Natural killer cell (primary cell): ENCODE results near the gene SPRING1. TPM values are rescaled to one million over a fixed set of nuclear protein-coding genes. Genes with fewer than 3 reads are reported as not detected.

Source experiments
- ATAC-seq, 3 donors: fragments of 150-1000 bp in 2 of 3; fragments of 200-7000 bp in 1 of 3; cut with Tn5 transposase; 1 replicate in 1 of 3; 2 replicates in 2 of 3; pipeline ENCODE4 v1.10.0; 2021; ENCODE audit warnings: mild to moderate bottlenecking in 2 of 3, moderate library complexity in 2 of 3
- DNase-seq, 2 donors: peaks; one replicate each; pipeline versions ENCODE4 v3.0.0 to v3.0.0-alpha.2; 2013 to 2021; ENCODE audit warnings: mixed read lengths in 1 of 2
- H3K27ac ChIP-seq: one replicate; pipeline ENCODE4 v1.5.1; 2013; ENCODE audit warnings: mild to moderate bottlenecking, low read length
- H3K27me3 ChIP-seq: one replicate; pipeline ENCODE4 v1.6.1; 2013; ENCODE audit warnings: low read length; ENCODE audit not compliant: control insufficient read depth, insufficient read depth
- H3K36me3 ChIP-seq: one replicate; pipeline ENCODE4 v1.6.1; 2013; ENCODE audit warnings: low read length; ENCODE audit not compliant: control insufficient read depth, insufficient read depth
- H3K4me1 ChIP-seq: one replicate; pipeline ENCODE4 v1.6.1; 2013; ENCODE audit warnings: low read length; ENCODE audit not compliant: control insufficient read depth, insufficient read depth
- H3K4me3 ChIP-seq: one replicate; pipeline ENCODE4 v1.5.1; 2013; ENCODE audit warnings: low read length
- H3K9me3 ChIP-seq: one replicate; pipeline ENCODE4 v1.6.1; 2013; ENCODE audit warnings: low read length; ENCODE audit not compliant: control insufficient read depth, insufficient read depth
- H3K27ac Mint-ChIP-seq, 2 donors: one replicate each; pipeline ENCODE4 v1.8.0; 2022; ENCODE audit warnings: mild to moderate bottlenecking in 2 of 2, mixed read lengths in 2 of 2, moderate library complexity in 1 of 2
- H3K27me3 Mint-ChIP-seq, 2 donors: one replicate each; pipeline ENCODE4 v1.8.0; 2022; ENCODE audit warnings: low read depth in 2 of 2, mixed read lengths in 2 of 2
- H3K36me3 Mint-ChIP-seq: one replicate; pipeline ENCODE4 v1.8.0; 2022; ENCODE audit warnings: mixed read lengths
- H3K4me1 Mint-ChIP-seq, 2 donors: one replicate each; pipeline ENCODE4 v1.8.0; 2022; ENCODE audit warnings: mixed read lengths in 2 of 2
- H3K4me3 Mint-ChIP-seq: one replicate; pipeline ENCODE4 v1.8.0; 2022; ENCODE audit warnings: mild to moderate bottlenecking, moderate library complexity, mixed read lengths
- H3K9me3 Mint-ChIP-seq, 2 donors: one replicate each; pipeline ENCODE4 v1.8.0; 2022; ENCODE audit warnings: mixed read lengths in 2 of 2
- CTCF ChIP-seq: fragments of 200-600 bp; IDR thresholded peaks from one replicate; pipeline ENCODE4 v1.8.0; 2022; ENCODE audit warnings: antibody characterized with exemption
- WGBS: methylation state at CpG from one replicate; pipeline ENCODE4 v1.1.7; 2013; ENCODE audit warnings: missing lambda C conversion rate; ENCODE audit not compliant: insufficient coverage; 5-methylcytosine and 5-hydroxymethylcytosine counted together
- intact Hi-C: fragments of 100-400 bp; cut with micrococcal nuclease; formaldehyde crosslinking; loops from one replicate; pipeline ENCODE4 v1.14.2; 2022
- total RNA-seq, 4 donors: library from RNA; stranded (reverse); fragments of 120-200 nt in 1 of 4; gene quantifications; one replicate each; pipeline versions ENCODE4 v1.2.3 to v1.2.4, GENCODE V29; 2013 to 2022

Gene SPRING1
- total RNA-seq, 3 donors from 2014 or later (not counting 1 experiment from before 2014, with no cell fraction given) = 24.4 to 37.2 (median 30.4) TPM

GRCh38 chr12:116718655-116719454 is 19.0 kb downstream of the SPRING1 start:
- DNase-seq (no peak), ATAC-seq (no peak)
- 94% methylated on average over 10 of the region's 10 CpGs for WGBS
- peaks cover 22% of the 10 kb centered on the region for H3K36me3 Mint-ChIP-seq
- peaks cover 14 to 15% of the 10 kb centered on the region in 2 donors for H3K4me1 Mint-ChIP-seq
- Histone ChIP-seq H3K4me1 (no peaks in the 10 kb centered on the region), H3K9me3 (no peaks in the 10 kb centered on the region), H3K36me3 (peaks cover 64% of the 10 kb centered on the region), H3K27ac (no peak overlapping the region), H3K4me3 (no peak overlapping the region), H3K27me3 (no peaks in the 10 kb centered on the region)
- H3K27ac Mint-ChIP-seq = no peak overlapping the region
- intact Hi-C loops = no loop called here
- no peaks in the 10 kb centered on the region for H3K9me3 Mint-ChIP-seq
- H3K27me3 Mint-ChIP-seq = no peaks in the 10 kb centered on the region
- no peak overlapping the region for H3K4me3 Mint-ChIP-seq
- no peak for TF ChIP-seq CTCF

GRCh38 chr12:116717466-116718437 is 20.1 kb downstream of the SPRING1 start:
- peaks cover 65% of the 10 kb centered on the region for H3K36me3 ChIP-seq
- H3K27ac ChIP-seq = no peak overlapping the region
- intact Hi-C loops = no loop called here
- H3K27me3 ChIP-seq = no peaks in the 10 kb centered on the region
- H3K4me1 ChIP-seq = no peaks in the 10 kb centered on the region
- H3K4me3 ChIP-seq = no peak overlapping the region
- H3K9me3 Mint-ChIP-seq = no peaks in the 10 kb centered on the region
- DNase-seq (no peak), ATAC-seq (no peak)
- peaks cover 13% of the 10 kb centered on the region in 2 donors for H3K4me1 Mint-ChIP-seq
- TF ChIP-seq CTCF = no peak
- no peak overlapping the region for H3K4me3 Mint-ChIP-seq
- no peaks in the 10 kb centered on the region for H3K27me3 Mint-ChIP-seq
- no peak overlapping the region for H3K27ac Mint-ChIP-seq
- WGBS = 97% methylated on average over 27 of the region's 27 CpGs
- no peaks in the 10 kb centered on the region for H3K9me3 ChIP-seq
- peaks cover 22% of the 10 kb centered on the region for H3K36me3 Mint-ChIP-seq

- peaks cover 8% of the 10 kb centered on the region for H3K36me3 Mint-ChIP-seq
- no peak for ATAC-seq
- no peak overlapping the region for H3K27ac ChIP-seq
- intact Hi-C loops = no loop called here
- no peak for TF ChIP-seq CTCF
- no peak overlapping the region for H3K27ac Mint-ChIP-seq
- no peak overlapping the region for H3K4me3 ChIP-seq
- peaks cover 0 to 4% of the 10 kb centered on the region in 2 donors for H3K27me3 Mint-ChIP-seq
- H3K36me3 ChIP-seq = peaks cover 31% of the 10 kb centered on the region
- no peak overlapping the region for H3K4me3 Mint-ChIP-seq
- H3K4me1 Mint-ChIP-seq = peaks cover 1 to 6% of the 10 kb centered on the region in 2 donors
- no peaks in the 10 kb centered on the region for H3K9me3 ChIP-seq
- 93% methylated on average over 9 of the region's 9 CpGs for whole genome bisulfite sequencing
- no peaks in the 10 kb centered on the region for H3K9me3 Mint-ChIP-seq
- peaks cover 3% of the 10 kb centered on the region for H3K4me1 ChIP-seq
- no peak for DNase-seq
- H3K27me3 ChIP-seq = no peaks in the 10 kb centered on the region
Observed at GRCh38 chr12:116714175-116714574, 23.7 kb downstream of the SPRING1 start.
